ENCODE data around the gene DLGAP1.

DNA sequence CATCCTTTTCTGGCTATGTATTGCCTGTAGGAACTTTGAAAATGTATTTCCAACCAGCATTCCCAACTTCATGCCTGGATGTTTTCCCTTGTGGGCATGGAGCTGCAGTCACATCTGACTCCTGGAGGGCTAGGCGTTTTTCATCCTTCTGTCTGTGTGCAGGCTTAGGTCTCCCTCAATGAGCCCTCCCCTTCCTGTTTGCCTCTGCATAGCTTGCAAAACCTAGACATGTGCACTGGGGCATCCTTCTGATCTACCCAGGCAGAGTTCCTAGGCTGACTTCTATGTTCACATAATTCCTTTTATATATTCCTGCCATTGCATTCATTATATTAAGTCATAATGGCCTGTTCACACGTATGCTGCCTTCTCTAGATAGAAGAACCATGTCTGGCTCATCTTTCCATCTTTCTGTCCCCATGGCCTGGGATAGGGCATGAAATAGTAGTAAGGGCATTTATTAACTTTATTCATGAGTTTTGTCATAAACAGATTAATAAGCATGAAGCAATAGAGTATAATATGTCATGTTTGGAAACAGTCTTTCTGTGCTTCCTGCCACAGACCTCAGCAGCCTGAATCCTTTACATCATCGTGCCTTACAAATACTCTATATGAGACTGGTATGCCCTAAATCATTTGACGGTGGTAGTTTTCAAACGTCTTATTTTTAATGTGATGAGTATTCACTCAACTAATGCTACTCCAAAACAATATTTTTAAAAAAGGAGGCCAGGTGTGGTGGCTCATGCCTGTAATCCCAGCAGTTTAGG lies 809.5 kb downstream of the DLGAP1 start:
- TF ChIP-seq CTCF (IDR thresholded peaks at IDR 0.05): no peak
- no peak for TF ChIP-seq POLR2AphosphoS5 (IDR thresholded peaks at IDR 0.05)
- no peak for TF ChIP-seq EP300 (IDR thresholded peaks at IDR 0.05)

All from gastroesophageal sphincter (tissue), 3 donors.